ENCODE data around the gene ATAD3A.

The ATAD3A gene

GRCh38 chr1:1558591-1558990 is 46.6 kb downstream of the ATAD3A start:
- DNase-seq = no peak

GRCh38 chr1:1559066-1559465 is 47.1 kb downstream of the ATAD3A start:
- no peak for DNase-seq

- no peak for DNase-seq
Observed at GRCh38 chr1:1560178-1560577, 48.2 kb downstream of the ATAD3A start.

- no peak for DNase-seq
Observed at GRCh38 chr1:1561801-1562470, 50.0 kb downstream of the ATAD3A start.

GRCh38 chr1:1562556-1563195 is 50.7 kb downstream of the ATAD3A start:
- DNase-seq = no peak

GRCh38 chr1:1563688-1564087 is 51.7 kb downstream of the ATAD3A start:
- no peak for DNase-seq

GRCh38 chr1:1564268-1564667 is 52.3 kb downstream of the ATAD3A start:
- no peak for DNase-seq

GRCh38 chr1:1565340-1565739 is 53.4 kb downstream of the ATAD3A start:
- no peak for DNase-seq

- DNase-seq = no peak
Observed at GRCh38 chr1:1567152-1567875, 55.4 kb downstream of the ATAD3A start.

GRCh38 chr1:1567891-1568291 is 55.9 kb downstream of the ATAD3A start:
- no peak for DNase-seq

- no peak for DNase-seq
Observed at GRCh38 chr1:1569341-1569740, 57.4 kb downstream of the ATAD3A start.

GRCh38 chr1:1573843-1574720 is 62.1 kb downstream of the ATAD3A start:
- peak; percentile 78 for DNase-seq

GRCh38 chr1:1574721-1575537 is 63.0 kb downstream of the ATAD3A start, which contains the start of gene SSU72:
SSU72 (minus strand) TSS chr1:1574863; CDS start chr1:1574557, 306 bp downstream.
- DNase-seq = peak; percentile 93

GRCh38 chr1:1577367-1578011 is 65.5 kb downstream of the ATAD3A start:
- no peak for DNase-seq

- DNase-seq = no peak
Observed at GRCh38 chr1:1578371-1578940, 66.5 kb downstream of the ATAD3A start.

- no peak for DNase-seq
Observed at GRCh38 chr1:1582585-1583346, 70.8 kb downstream of the ATAD3A start.

GRCh38 chr1:1583347-1584010 is 71.5 kb downstream of the ATAD3A start:
- DNase-seq = no peak
